Hepatocyte (in vitro differentiated cells): ENCODE measurements around the gene ZBTB49.

Source experiments
- EZH2 ChIP-seq: fragments of 200-600 bp; sonication (generic); IDR thresholded peaks from 2 replicates; pipeline ENCODE4 v1.6.1; 2016; ENCODE audit warnings: antibody characterized with exemption, mild to moderate bottlenecking, borderline replicate concordance
- TF ChIP-seq, protein P1 (sequence below): fragments of 200-600 bp; sonication (generic); IDR thresholded peaks from 2 replicates; pipeline ENCODE4 v1.5.1; 2016; ENCODE audit warnings: antibody characterized with exemption, mild to moderate bottlenecking; ENCODE audit not compliant: poor library complexity

DNA sequence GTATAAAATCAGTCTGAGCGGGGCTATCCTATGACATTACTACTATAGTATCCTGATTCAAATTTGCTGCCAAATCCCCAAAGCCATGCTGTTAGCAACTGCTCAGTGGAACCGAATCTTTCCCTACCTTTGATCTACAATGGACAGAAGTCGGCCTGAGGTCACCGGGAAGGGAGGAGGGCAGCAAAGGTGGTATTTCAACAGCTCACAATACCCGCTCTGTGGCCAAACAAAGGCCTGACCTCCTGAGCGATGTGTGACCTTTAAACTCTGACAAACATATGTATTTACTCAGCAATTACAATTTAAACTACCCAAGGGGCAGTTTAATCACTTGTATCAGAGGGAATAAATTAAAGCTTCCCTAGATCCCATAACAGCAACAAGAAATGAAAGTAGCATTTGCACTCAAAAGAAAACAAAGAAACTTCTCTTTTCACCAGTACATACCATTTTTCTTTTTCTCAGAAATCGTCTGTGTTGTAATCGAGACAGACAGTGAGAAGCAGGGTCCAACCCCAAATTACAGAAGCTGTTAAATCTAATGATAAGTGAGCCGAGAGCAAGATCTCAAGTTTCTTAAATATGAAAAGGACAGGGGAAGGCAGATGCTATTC lies 30.5 kb upstream of the ZBTB49 start:
- TF ChIP-seq, protein P1, sequence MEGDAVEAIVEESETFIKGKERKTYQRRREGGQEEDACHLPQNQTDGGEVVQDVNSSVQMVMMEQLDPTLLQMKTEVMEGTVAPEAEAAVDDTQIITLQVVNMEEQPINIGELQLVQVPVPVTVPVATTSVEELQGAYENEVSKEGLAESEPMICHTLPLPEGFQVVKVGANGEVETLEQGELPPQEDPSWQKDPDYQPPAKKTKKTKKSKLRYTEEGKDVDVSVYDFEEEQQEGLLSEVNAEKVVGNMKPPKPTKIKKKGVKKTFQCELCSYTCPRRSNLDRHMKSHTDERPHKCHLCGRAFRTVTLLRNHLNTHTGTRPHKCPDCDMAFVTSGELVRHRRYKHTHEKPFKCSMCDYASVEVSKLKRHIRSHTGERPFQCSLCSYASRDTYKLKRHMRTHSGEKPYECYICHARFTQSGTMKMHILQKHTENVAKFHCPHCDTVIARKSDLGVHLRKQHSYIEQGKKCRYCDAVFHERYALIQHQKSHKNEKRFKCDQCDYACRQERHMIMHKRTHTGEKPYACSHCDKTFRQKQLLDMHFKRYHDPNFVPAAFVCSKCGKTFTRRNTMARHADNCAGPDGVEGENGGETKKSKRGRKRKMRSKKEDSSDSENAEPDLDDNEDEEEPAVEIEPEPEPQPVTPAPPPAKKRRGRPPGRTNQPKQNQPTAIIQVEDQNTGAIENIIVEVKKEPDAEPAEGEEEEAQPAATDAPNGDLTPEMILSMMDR = no peak
- TF ChIP-seq EZH2 = no peak
